A549 (cell line): Measurements from ENCODE around the gene TACC2. TPM values are rescaled to one million over a fixed set of nuclear protein-coding genes. Genes with fewer than 3 reads are reported as not detected.

Experiments used
- ATAC-seq, 2 experiments: fragments of 200-7000 bp in 1 of 2; fragments of >200 bp in 1 of 2; cut with Nextera tagmentation in 1 of 2; cut with Tn5 transposase in 1 of 2; 3 replicates each; pipeline versions ENCODE4 v1.8.0 to v1.9.1; 2018 to 2020; ENCODE audit warnings: mild to moderate bottlenecking in 1 of 2, moderate library complexity in 1 of 2
- CTCF ChIA-PET: fragments of 300-600 bp; sonication (Branson Sonifier 250); formaldehyde crosslinking; extraction: SDS; loops from one replicate; lab custom pipeline; 2021; ENCODE audit warnings: antibody characterized with exemption, inconsistent platforms; lab: Yijun Ruan, JAX
- POLR2A ChIA-PET: fragments of 350-600 bp; formaldehyde crosslinking; extraction: SDS; loops from one replicate; lab custom pipeline; 2021; ENCODE audit warnings: antibody characterized with exemption, inconsistent platforms; lab: Yijun Ruan, JAX
- DNase-seq, 2 experiments: peaks; one replicate each; pipeline versions ENCODE4 v3.0.0 to v3.0.0-alpha.2; 2011 to 2016; ENCODE audit warnings: low read depth in 1 of 2, low spot score in 1 of 2
- FAIRE-seq: peaks from 2 replicates; lab custom pipeline; 2011; peaks lifted over from hg19 to GRCh38; lab: Jason Lieb, UNC
- H3K27ac ChIP-seq, 2 experiments: fragments of >200 bp; sonication (Bioruptor Twin); formaldehyde crosslinking; 3 replicates each; pipeline ENCODE4 v1.5.1; 2016 to 2017
- H3K4me1 ChIP-seq: fragments of >200 bp; sonication (Bioruptor Twin); formaldehyde crosslinking; 3 replicates; pipeline ENCODE4 v1.6.1; 2016
- H3K4me2 ChIP-seq: fragments of >200 bp; sonication (Bioruptor Twin); formaldehyde crosslinking; 3 replicates; pipeline ENCODE4 v1.6.1; 2016
- H3K4me3 ChIP-seq: fragments of >200 bp; sonication (Bioruptor Twin); formaldehyde crosslinking; 3 replicates; pipeline ENCODE4 v1.5.1; 2016
- H3K9me3 ChIP-seq: fragments of >200 bp; sonication (Bioruptor Twin); formaldehyde crosslinking; 3 replicates; pipeline ENCODE4 v1.6.1; 2016
- BHLHE40 ChIP-seq: IDR thresholded peaks from 2 replicates; pipeline ENCODE4 v1.6.1; 2012; ENCODE audit warnings: low read depth, low read length, inconsistent platforms
- CEBPB ChIP-seq, 2 experiments: fragments of >200 bp in 1 of 2; sonication (Bioruptor Twin) in 1 of 2; formaldehyde crosslinking in 1 of 2; IDR thresholded peaks; 2 replicates each; pipeline ENCODE4 v1.6.1; 2012 to 2016
- CHD2 ChIP-seq: fragments of 150-350 bp; IDR thresholded peaks from 2 replicates; pipeline ENCODE4 v1.6.1; 2014; ENCODE audit warnings: low read length; ENCODE audit not compliant: partially characterized antibody
- CHD4 ChIP-seq: fragments of 200-600 bp; sonication (generic); IDR thresholded peaks from 2 replicates; pipeline ENCODE4 v1.6.1; 2016; ENCODE audit warnings: antibody characterized with exemption, mild to moderate bottlenecking, borderline replicate concordance
- EHF ChIP-seq: fragments of 250-450 bp; sonication (Bioruptor Pico); IDR thresholded peaks from 2 replicates; pipeline ENCODE4 v1.5.0; 2020; ENCODE audit warnings: mild to moderate bottlenecking
- FOSL2 ChIP-seq, 2 experiments: fragments of 450-650 bp in 1 of 2; fragments of >200 bp in 1 of 2; sonication (Bioruptor Twin) in 1 of 2; formaldehyde crosslinking; IDR thresholded peaks; 2 replicates each; pipeline versions ENCODE4 v1.5.0 to v1.6.1; 2016 to 2020; ENCODE audit warnings: mild to moderate bottlenecking in 1 of 2, moderate library complexity in 1 of 2
- FOXS1 ChIP-seq: fragments of 250-450 bp; sonication (Bioruptor Pico); IDR thresholded peaks from 2 replicates; pipeline ENCODE4 v1.5.0; 2020; ENCODE audit warnings: mild to moderate bottlenecking, moderate library complexity
- HDAC2 ChIP-seq: fragments of 200-600 bp; sonication (generic); IDR thresholded peaks from 2 replicates; pipeline ENCODE4 v1.6.1; 2016
- HEYL ChIP-seq: fragments of 250-450 bp; sonication (Bioruptor Pico); IDR thresholded peaks from 2 replicates; pipeline ENCODE4 v1.8.0; 2021; ENCODE audit warnings: mild to moderate bottlenecking, moderate library complexity
- HOXA7 ChIP-seq: fragments of 250-450 bp; sonication (Bioruptor Pico); IDR thresholded peaks from 2 replicates; pipeline ENCODE4 v1.5.0; 2020; ENCODE audit warnings: mild to moderate bottlenecking, moderate library complexity
- JUN ChIP-seq, 2 experiments: fragments of >200 bp; sonication (Bioruptor Twin); formaldehyde crosslinking; IDR thresholded peaks; 2 replicates in 1 of 2; 3 replicates in 1 of 2; pipeline ENCODE4 v1.6.1; 2016 to 2017
- JUNB ChIP-seq: fragments of >200 bp; sonication (Bioruptor Twin); formaldehyde crosslinking; IDR thresholded peaks from 2 replicates; pipeline ENCODE4 v1.6.1; 2016
- KDM1A ChIP-seq: fragments of 200-600 bp; sonication (generic); IDR thresholded peaks from 2 replicates; pipeline ENCODE4 v1.6.1; 2016; ENCODE audit warnings: low read depth, mild to moderate bottlenecking
- KDM5A ChIP-seq: fragments of 200-600 bp; sonication (generic); IDR thresholded peaks from 2 replicates; pipeline ENCODE4 v1.6.1; 2016; ENCODE audit warnings: antibody characterized with exemption, mild to moderate bottlenecking
- MAFK ChIP-seq: fragments of 450-650 bp; IDR thresholded peaks from 2 replicates; pipeline ENCODE4 v1.6.1; 2014; ENCODE audit not compliant: partially characterized antibody
- NFE2L2 ChIP-seq: fragments of 150-350 bp; conservative IDR thresholded peaks from 2 replicates; pipeline ENCODE4 v1.6.1; 2014; ENCODE audit warnings: low read length
- RAD21 ChIP-seq, 2 experiments: fragments of >200 bp in 1 of 2; sonication (Bioruptor Twin) in 1 of 2; formaldehyde crosslinking in 1 of 2; IDR thresholded peaks in 1 of 2; conservative IDR thresholded peaks in 1 of 2; 2 replicates in 1 of 2; 3 replicates in 1 of 2; pipeline ENCODE4 v1.6.1; 2012 to 2018; ENCODE audit warnings: inconsistent platforms in 1 of 2
- RARB ChIP-seq: fragments of 250-450 bp; sonication (Bioruptor Pico); IDR thresholded peaks from 2 replicates; pipeline ENCODE4 v1.8.0; 2021; ENCODE audit warnings: mild to moderate bottlenecking, moderate library complexity
- SMC3 ChIP-seq: fragments of >200 bp; sonication (Bioruptor Twin); formaldehyde crosslinking; IDR thresholded peaks from 3 replicates; pipeline ENCODE4 v1.6.1; 2018; ENCODE audit warnings: inconsistent platforms
- TFCP2L1 ChIP-seq: fragments of 250-450 bp; sonication (Bioruptor Pico); IDR thresholded peaks from 2 replicates; pipeline ENCODE4 v1.5.0; 2021; ENCODE audit warnings: mild to moderate bottlenecking
- TP53 ChIP-seq: fragments of 250-450 bp; sonication (Bioruptor Pico); IDR thresholded peaks from 2 replicates; pipeline ENCODE4 v1.5.0; 2021; ENCODE audit warnings: mild to moderate bottlenecking, moderate library complexity
- ZFP36 ChIP-seq: fragments of 450-650 bp; IDR thresholded peaks from 2 replicates; pipeline ENCODE4 v1.6.1; 2014; ENCODE audit warnings: borderline replicate concordance; ENCODE audit not compliant: partially characterized antibody
- ZSCAN20 ChIP-seq: fragments of 250-450 bp; sonication (Bioruptor Pico); IDR thresholded peaks from 2 replicates; pipeline ENCODE4 v1.8.0; 2022; ENCODE audit warnings: mild to moderate bottlenecking, moderate library complexity
- WGBS: methylation state at CpG from one replicate; pipeline ENCODE4 v1.1.6; 2017; ENCODE audit errors: missing lambda C conversion rate; 5-methylcytosine and 5-hydroxymethylcytosine counted together
- polyA plus RNA-seq, 4 experiments: library from polyadenylated mRNA; depleted of rRNA in 3 of 4; stranded (reverse); fragments of >200 nt; fragmentation: RNase III in 1 of 4; extraction: RNeasy Plus Mini Kit Qiagen cat#74134 plus additional on column Dnase treatment in 1 of 4; gene quantifications; 2 replicates in 3 of 4; 3 replicates in 1 of 4; pipeline ENCODE4 v1.2.3, GENCODE V29; 2011 to 2017
- TF ChIP-seq, protein P1 (sequence below): IDR thresholded peaks from 2 replicates; pipeline ENCODE4 v1.6.1; 2012
- TF ChIP-seq, protein P2 (sequence below): fragments of 450-650 bp; IDR thresholded peaks from 2 replicates; pipeline ENCODE4 v1.6.1; 2014; ENCODE audit warnings: antibody characterized with exemption
- TF ChIP-seq, protein P3 (sequence below): fragments of >200 bp; sonication (Bioruptor Twin); formaldehyde crosslinking; IDR thresholded peaks from 3 replicates; pipeline ENCODE4 v1.6.1; 2016
- TF ChIP-seq, protein P4 (sequence below): fragments of 250-450 bp; sonication (Bioruptor Pico); IDR thresholded peaks from 2 replicates; pipeline ENCODE4 v1.5.0; 2021; ENCODE audit warnings: mild to moderate bottlenecking, moderate library complexity, borderline replicate concordance
- TF ChIP-seq, protein P5 (sequence below): fragments of 200-600 bp; sonication (generic); IDR thresholded peaks from 2 replicates; pipeline ENCODE4 v1.6.1; 2016; ENCODE audit warnings: antibody characterized with exemption, mild to moderate bottlenecking, moderate library complexity
- TF ChIP-seq, protein P6 (sequence below): fragments of 250-450 bp; sonication (Bioruptor Pico); IDR thresholded peaks from 2 replicates; pipeline ENCODE4 v1.5.0; 2020; ENCODE audit warnings: low read depth, mild to moderate bottlenecking, moderate library complexity

TACC2 gene
- polyA plus RNA-seq, 2 of the 4 experiments (the other 2 are of a cell fraction), result 83.3 to 128 TPM

DNA sequence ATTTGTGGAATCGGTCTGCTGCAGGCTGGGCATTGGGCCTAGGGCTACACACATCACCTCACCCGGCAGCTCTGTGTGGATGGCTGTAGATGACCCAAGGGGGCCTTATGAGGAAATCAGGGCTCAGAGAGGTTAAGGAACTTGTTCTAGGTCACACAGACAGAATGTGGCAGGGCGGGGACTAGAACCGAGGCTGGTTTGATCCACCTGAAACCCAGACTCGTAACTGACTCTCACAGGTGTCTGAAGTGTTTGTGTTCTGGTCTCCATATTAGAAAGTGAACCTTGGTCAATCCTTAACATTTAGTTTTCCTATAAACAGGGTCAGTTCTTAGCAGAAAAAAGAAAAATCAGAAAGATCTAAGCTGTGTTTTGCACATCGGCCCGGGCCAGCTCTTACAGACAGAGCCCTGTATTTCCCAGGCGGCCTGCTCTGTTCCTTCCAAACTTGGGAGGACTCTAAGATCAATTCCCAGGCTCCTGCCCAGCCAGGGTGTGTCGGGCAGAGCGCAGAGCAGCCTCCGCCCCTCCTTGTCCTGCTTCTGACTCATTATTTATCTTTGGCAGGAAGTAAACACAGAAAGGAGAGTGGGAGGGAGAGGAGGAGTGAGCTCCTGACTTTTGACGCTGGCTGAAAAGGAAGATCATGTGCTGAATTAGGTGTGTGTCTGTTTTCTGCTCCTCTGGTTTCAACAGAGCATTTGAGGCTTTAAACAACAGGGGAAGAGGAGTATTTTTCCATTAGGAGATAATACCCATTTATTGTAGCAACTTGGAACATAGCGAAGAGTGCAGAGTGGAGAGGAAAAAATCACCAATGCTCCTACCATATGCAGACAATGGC lies 74.1 kb downstream of the TACC2 start:
- peak; percentile 95 to 99 for DNase-seq
- Histone ChIP-seq H3K4me2 (peak overlapping the region; percentile 68), H3K27ac (peak overlapping the region; percentile 97 to 98), H3K4me3 (no peak overlapping the region), H3K4me1 (peaks cover 56% of the 10 kb centered on the region), H3K9me3 (peaks cover 10% of the 10 kb centered on the region)
- WGBS, result 6% methylated on average over 13 of the region's 13 CpGs
- CTCF ChIA-PET, result interaction anchor here (0.6 to 6.8 kb wide), 12 partner anchors 9 to 89 kb away, joined by 3 to 45 read pairs (median 4); no protein-coding TSS in a partner anchor
- ATAC-seq, result peak; percentile 98 to 100
- POLR2A ChIA-PET, result interaction anchor here (0.6 to 3.2 kb wide), 5 partner anchors 39 to 379 kb away, joined by 3 to 38 read pairs (median 5); partner anchors contain the start of gene ATE1
- FAIRE-seq, result peak; percentile 97
- TF ChIP-seq KDM5A, result no peak
- TF ChIP-seq BHLHE40, result peak; percentile 40; the same call in 1 of the 2 replicates
- peak; percentile 80 for TF ChIP-seq ZFP36
- TF ChIP-seq, protein P1, sequence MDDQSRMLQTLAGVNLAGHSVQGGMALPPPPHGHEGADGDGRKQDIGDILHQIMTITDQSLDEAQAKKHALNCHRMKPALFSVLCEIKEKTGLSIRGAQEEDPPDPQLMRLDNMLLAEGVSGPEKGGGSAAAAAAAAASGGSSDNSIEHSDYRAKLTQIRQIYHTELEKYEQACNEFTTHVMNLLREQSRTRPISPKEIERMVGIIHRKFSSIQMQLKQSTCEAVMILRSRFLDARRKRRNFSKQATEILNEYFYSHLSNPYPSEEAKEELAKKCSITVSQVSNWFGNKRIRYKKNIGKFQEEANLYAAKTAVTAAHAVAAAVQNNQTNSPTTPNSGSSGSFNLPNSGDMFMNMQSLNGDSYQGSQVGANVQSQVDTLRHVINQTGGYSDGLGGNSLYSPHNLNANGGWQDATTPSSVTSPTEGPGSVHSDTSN, result peak; percentile 84
- peak; percentile 84 for TF ChIP-seq HEYL
- TF ChIP-seq FOXS1 (CRISPR knock-in tag), result no peak; the same call in 1 of the 2 replicates
- peak; percentile 74 for TF ChIP-seq HOXA7 (CRISPR knock-in tag)
- TF ChIP-seq RARB (CRISPR knock-in tag), result 0 out of 2 replicates have a peak, but pooled peaks have one; percentile 8
- peak; percentile 55 for TF ChIP-seq CHD2
- TF ChIP-seq SMC3, result peak; percentile 49
- no peak for TF ChIP-seq NFE2L2
- TF ChIP-seq KDM1A, result peak; percentile 55; the same call in 1 of the 2 replicates
- TF ChIP-seq, protein P2, sequence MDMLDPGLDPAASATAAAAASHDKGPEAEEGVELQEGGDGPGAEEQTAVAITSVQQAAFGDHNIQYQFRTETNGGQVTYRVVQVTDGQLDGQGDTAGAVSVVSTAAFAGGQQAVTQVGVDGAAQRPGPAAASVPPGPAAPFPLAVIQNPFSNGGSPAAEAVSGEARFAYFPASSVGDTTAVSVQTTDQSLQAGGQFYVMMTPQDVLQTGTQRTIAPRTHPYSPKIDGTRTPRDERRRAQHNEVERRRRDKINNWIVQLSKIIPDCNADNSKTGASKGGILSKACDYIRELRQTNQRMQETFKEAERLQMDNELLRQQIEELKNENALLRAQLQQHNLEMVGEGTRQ, result peak; percentile 78
- TF ChIP-seq JUNB, result peak; percentile 94
- TF ChIP-seq RAD21 (conservative IDR thresholded peaks at IDR 0.05 in 1 of 2, IDR thresholded peaks at IDR 0.05 in 1 of 2), result peak; percentile 36 to 57; a peak in 4 of 5 replicates
- peak; percentile 33 to 80; a peak in 2 of 4 replicates for TF ChIP-seq CEBPB (IDR thresholded peaks at IDR 0.05)
- peak; percentile 93 to 96 for TF ChIP-seq JUN (IDR thresholded peaks at IDR 0.05)
- TF ChIP-seq, protein P3, sequence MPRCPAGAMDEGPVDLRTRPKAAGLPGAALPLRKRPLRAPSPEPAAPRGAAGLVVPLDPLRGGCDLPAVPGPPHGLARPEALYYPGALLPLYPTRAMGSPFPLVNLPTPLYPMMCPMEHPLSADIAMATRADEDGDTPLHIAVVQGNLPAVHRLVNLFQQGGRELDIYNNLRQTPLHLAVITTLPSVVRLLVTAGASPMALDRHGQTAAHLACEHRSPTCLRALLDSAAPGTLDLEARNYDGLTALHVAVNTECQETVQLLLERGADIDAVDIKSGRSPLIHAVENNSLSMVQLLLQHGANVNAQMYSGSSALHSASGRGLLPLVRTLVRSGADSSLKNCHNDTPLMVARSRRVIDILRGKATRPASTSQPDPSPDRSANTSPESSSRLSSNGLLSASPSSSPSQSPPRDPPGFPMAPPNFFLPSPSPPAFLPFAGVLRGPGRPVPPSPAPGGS, result peak; percentile 60; the same call in 1 of the 3 replicates
- TF ChIP-seq ZSCAN20 (CRISPR knock-in tag), result peak; percentile 85
- peak; percentile 76; the same call in 1 of the 2 replicates for TF ChIP-seq TFCP2L1 (CRISPR knock-in tag)
- TF ChIP-seq, protein P4, sequence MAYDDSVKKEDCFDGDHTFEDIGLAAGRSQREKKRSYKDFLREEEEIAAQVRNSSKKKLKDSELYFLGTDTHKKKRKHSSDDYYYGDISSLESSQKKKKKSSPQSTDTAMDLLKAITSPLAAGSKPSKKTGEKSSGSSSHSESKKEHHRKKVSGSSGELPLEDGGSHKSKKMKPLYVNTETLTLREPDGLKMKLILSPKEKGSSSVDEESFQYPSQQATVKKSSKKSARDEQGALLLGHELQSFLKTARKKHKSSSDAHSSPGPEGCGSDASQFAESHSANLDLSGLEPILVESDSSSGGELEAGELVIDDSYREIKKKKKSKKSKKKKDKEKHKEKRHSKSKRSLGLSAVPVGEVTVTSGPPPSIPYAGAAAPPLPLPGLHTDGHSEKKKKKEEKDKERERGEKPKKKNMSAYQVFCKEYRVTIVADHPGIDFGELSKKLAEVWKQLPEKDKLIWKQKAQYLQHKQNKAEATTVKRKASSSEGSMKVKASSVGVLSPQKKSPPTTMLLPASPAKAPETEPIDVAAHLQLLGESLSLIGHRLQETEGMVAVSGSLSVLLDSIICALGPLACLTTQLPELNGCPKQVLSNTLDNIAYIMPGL (CRISPR knock-in tag), result no peak
- 0 out of 2 replicates have a peak, but pooled peaks have one; percentile 53 for TF ChIP-seq HDAC2
- TF ChIP-seq FOSL2 (IDR thresholded peaks at IDR 0.05), result peak; percentile 91
- TF ChIP-seq FOSL2 (CRISPR knock-in tag; IDR thresholded peaks at IDR 0.05), result peak; percentile 99
- TF ChIP-seq, protein P5, sequence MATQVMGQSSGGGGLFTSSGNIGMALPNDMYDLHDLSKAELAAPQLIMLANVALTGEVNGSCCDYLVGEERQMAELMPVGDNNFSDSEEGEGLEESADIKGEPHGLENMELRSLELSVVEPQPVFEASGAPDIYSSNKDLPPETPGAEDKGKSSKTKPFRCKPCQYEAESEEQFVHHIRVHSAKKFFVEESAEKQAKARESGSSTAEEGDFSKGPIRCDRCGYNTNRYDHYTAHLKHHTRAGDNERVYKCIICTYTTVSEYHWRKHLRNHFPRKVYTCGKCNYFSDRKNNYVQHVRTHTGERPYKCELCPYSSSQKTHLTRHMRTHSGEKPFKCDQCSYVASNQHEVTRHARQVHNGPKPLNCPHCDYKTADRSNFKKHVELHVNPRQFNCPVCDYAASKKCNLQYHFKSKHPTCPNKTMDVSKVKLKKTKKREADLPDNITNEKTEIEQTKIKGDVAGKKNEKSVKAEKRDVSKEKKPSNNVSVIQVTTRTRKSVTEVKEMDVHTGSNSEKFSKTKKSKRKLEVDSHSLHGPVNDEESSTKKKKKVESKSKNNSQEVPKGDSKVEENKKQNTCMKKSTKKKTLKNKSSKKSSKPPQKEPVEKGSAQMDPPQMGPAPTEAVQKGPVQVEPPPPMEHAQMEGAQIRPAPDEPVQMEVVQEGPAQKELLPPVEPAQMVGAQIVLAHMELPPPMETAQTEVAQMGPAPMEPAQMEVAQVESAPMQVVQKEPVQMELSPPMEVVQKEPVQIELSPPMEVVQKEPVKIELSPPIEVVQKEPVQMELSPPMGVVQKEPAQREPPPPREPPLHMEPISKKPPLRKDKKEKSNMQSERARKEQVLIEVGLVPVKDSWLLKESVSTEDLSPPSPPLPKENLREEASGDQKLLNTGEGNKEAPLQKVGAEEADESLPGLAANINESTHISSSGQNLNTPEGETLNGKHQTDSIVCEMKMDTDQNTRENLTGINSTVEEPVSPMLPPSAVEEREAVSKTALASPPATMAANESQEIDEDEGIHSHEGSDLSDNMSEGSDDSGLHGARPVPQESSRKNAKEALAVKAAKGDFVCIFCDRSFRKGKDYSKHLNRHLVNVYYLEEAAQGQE, result no peak
- TF ChIP-seq, protein P6, sequence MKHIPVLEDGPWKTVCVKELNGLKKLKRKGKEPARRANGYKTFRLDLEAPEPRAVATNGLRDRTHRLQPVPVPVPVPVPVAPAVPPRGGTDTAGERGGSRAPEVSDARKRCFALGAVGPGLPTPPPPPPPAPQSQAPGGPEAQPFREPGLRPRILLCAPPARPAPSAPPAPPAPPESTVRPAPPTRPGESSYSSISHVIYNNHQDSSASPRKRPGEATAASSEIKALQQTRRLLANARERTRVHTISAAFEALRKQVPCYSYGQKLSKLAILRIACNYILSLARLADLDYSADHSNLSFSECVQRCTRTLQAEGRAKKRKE (CRISPR knock-in tag), result peak; percentile 62; the same call in 1 of the 2 replicates
- peak; percentile 70 for TF ChIP-seq EHF (CRISPR knock-in tag)
- TF ChIP-seq MAFK, result no peak
- TF ChIP-seq TP53 (CRISPR knock-in tag), result peak; percentile 62; the same call in 1 of the 2 replicates
- TF ChIP-seq CHD4, result no peak
